ENCODE measurements around the gene MASTL. TPM values are rescaled to one million over a fixed set of nuclear protein-coding genes. Genes with fewer than 3 reads are reported as not detected.

Gene MASTL
- total and polyA plus RNA-seq, 3 experiments from 2014 or later: 3.4 to 22.8 (median 22.6) TPM

GRCh38 chr10:27225642-27226257 lies 70.6 kb downstream of the MASTL start:
- peaks cover 30 to 41% (median 35%) of the 10 kb centered on the region in 3 donors for H3K4me1 Mint-ChIP-seq
- H3K4me3 Mint-ChIP-seq: peak overlapping the region; percentile 63 to 80 (median 70)
- peaks cover 0 to 44% (median 8%) of the 10 kb centered on the region in 3 donors for H3K36me3 Mint-ChIP-seq
- H3K4me3 ChIP-seq (ENCODE audit: low read length): no peak overlapping the region
- DNase-seq: peak in 1 of 5 donors; percentile 55
- no peaks in the 10 kb centered on the region for H3K27me3 ChIP-seq (ENCODE audit: insufficient read depth, low read length, poor library complexity, severe bottlenecking)
- H3K36me3 ChIP-seq (ENCODE audit: insufficient read depth, low read length): peaks cover 16% of the 10 kb centered on the region
- no peak overlapping the region for H3K27ac ChIP-seq (ENCODE audit: low read depth, low read length)
- peaks cover 25% of the 10 kb centered on the region for H3K4me1 ChIP-seq (ENCODE audit: insufficient read depth, low read length)
- no peaks in the 10 kb centered on the region for H3K9me3 ChIP-seq (ENCODE audit: low read length)
- peak overlapping the region in 7 of 8 donors; percentile 72 to 95 (median 87) for H3K27ac Mint-ChIP-seq
- no peaks in the 10 kb centered on the region for H3K27me3 Mint-ChIP-seq
- ChIA-PET POLR2A (interaction anchor here (1.2 kb wide), 1 partner anchor 72 kb away, joined by 3 read pairs; the partner anchor contains the start of gene YME1L1), CTCF (interaction anchor here (1.4 to 1.7 kb wide), 2 partner anchors 14 to 26 kb away, joined by 4 read pairs; no protein-coding TSS in a partner anchor)
- H3K9me3 Mint-ChIP-seq: no peaks in the 10 kb centered on the region

- Mint-ChIP-seq H3K27me3 (no peaks in the 10 kb centered on the region), H3K4me3 (no peak overlapping the region), H3K9me3 (no peaks in the 10 kb centered on the region), H3K4me1 (peaks cover 27 to 42% (median 32%) of the 10 kb centered on the region in 3 donors), H3K36me3 (peaks cover 0 to 44% (median 7%) of the 10 kb centered on the region in 3 donors), H3K27ac (no peak overlapping the region)
- Histone ChIP-seq H3K4me3 (ENCODE audit: low read length) (no peak overlapping the region), H3K27me3 (ENCODE audit: insufficient read depth, low read length, poor library complexity, severe bottlenecking) (no peaks in the 10 kb centered on the region), H3K4me1 (ENCODE audit: insufficient read depth, low read length) (peaks cover 20% of the 10 kb centered on the region), H3K36me3 (ENCODE audit: insufficient read depth, low read length) (peaks cover 8% of the 10 kb centered on the region), H3K27ac (ENCODE audit: low read depth, low read length) (no peak overlapping the region), H3K9me3 (ENCODE audit: low read length) (no peaks in the 10 kb centered on the region)
- DNase-seq: no peak
- ChIA-PET POLR2A (no interaction called here), CTCF (interaction anchor here (1.2 kb wide), 1 partner anchor 9 kb away, joined by 3 read pairs; no protein-coding TSS in a partner anchor)
These were observed 74.9 kb downstream of the MASTL start for GRCh38 chr10:27230022-27230421.

- DNase-seq: no peak
- peaks cover 8% of the 10 kb centered on the region for H3K36me3 ChIP-seq (ENCODE audit: insufficient read depth, low read length)
- no peak overlapping the region for H3K4me3 ChIP-seq (ENCODE audit: low read length)
- CTCF ChIA-PET: interaction anchor here (1.0 to 5.5 kb wide), 3 partner anchors 12 to 24 kb away, joined by 3 to 30 read pairs (median 20); no protein-coding TSS in a partner anchor
- no peaks in the 10 kb centered on the region for H3K9me3 ChIP-seq (ENCODE audit: low read length)
- H3K27ac ChIP-seq (ENCODE audit: low read depth, low read length): no peak overlapping the region
- no peaks in the 10 kb centered on the region for H3K9me3 Mint-ChIP-seq
- H3K27me3 Mint-ChIP-seq: no peaks in the 10 kb centered on the region
- no peaks in the 10 kb centered on the region for H3K27me3 ChIP-seq (ENCODE audit: insufficient read depth, low read length, poor library complexity, severe bottlenecking)
- H3K27ac Mint-ChIP-seq: peak overlapping the region in 2 of 8 donors; percentile 23 to 29
- H3K4me1 ChIP-seq (ENCODE audit: insufficient read depth, low read length): peaks cover 7% of the 10 kb centered on the region
- peaks cover 0 to 39% (median 3%) of the 10 kb centered on the region in 3 donors for H3K36me3 Mint-ChIP-seq
- H3K4me3 Mint-ChIP-seq: peak overlapping the region in 1 of 7 donors; percentile 36
- H3K4me1 Mint-ChIP-seq: peaks cover 22 to 52% (median 37%) of the 10 kb centered on the region in 3 donors
- POLR2A ChIA-PET: no interaction called here
These were observed 80.6 kb downstream of the MASTL start for GRCh38 chr10:27235706-27236105.

Other genes starting within 250 kb of the MASTL start
- 1 to 10 TPM; 9.5 to 9.7 TPM for gene ANKRD26, start 54.9 kb upstream of the MASTL start, total RNA-seq
- 2.4 TPM for gene ANKRD26, start 54.9 kb upstream of the MASTL start, polyA plus RNA-seq
- 100 to 1,000 TPM; 121 to 124 TPM for gene YME1L1, start 968 bp upstream of the MASTL start, total RNA-seq
- 114 TPM for gene YME1L1, start 968 bp upstream of the MASTL start, polyA plus RNA-seq
- 10 to 100 TPM; 19.2 to 21.3 TPM for gene ACBD5, start 85.4 kb downstream of the MASTL start, total RNA-seq
- 13.2 TPM for gene ACBD5, start 85.4 kb downstream of the MASTL start, polyA plus RNA-seq

Data from CD8-positive, alpha-beta memory T cell (primary cell).